Heart left ventricle (tissue), 16 donors: Measurements from ENCODE around the gene SORCS1. TPM values are rescaled to one million over a fixed set of nuclear protein-coding genes. Genes with fewer than 3 reads are reported as not detected.
A peak's percentile ranks its signal among the peaks of the same experiment; 100 is the strongest.

Experiments used
- ATAC-seq, 4 donors: fragments of 200-7000 bp; cut with Tn5 transposase; one replicate each; pipeline ENCODE4 v1.9.1; 2020 to 2022; ENCODE audit warnings: moderate library complexity in 4 of 4, mild to moderate bottlenecking in 3 of 4, moderate number of reproducible peaks in 1 of 4
- DNase-seq, 5 donors: peaks; one replicate each; pipeline ENCODE4 v3.0.0-alpha.2; 2020
- H3K27ac ChIP-seq, 12 donors: fragments of 200-600 bp; sonication (generic) in 4 of 12; one replicate each; pipeline versions ENCODE4 v1.5.0 to v1.8.0; 2016 to 2022; ENCODE audit warnings: mild to moderate bottlenecking in 2 of 12
- H3K27me3 ChIP-seq, 9 donors: fragments of 200-600 bp; sonication (generic) in 2 of 9; one replicate each; pipeline versions ENCODE4 v1.5.1 to v1.8.0; 2016 to 2022; ENCODE audit warnings: mild to moderate bottlenecking in 3 of 9
- H3K36me3 ChIP-seq, 9 donors: fragments of 200-600 bp; sonication (generic) in 2 of 9; one replicate each; pipeline versions ENCODE4 v1.5.0 to v1.8.0; 2018 to 2022; ENCODE audit warnings: mild to moderate bottlenecking in 2 of 9
- H3K4me1 ChIP-seq, 12 donors: fragments of 200-600 bp; sonication (generic) in 4 of 12; one replicate each; pipeline versions ENCODE4 v1.5.0 to v1.8.0; 2016 to 2022; ENCODE audit warnings: mild to moderate bottlenecking in 3 of 12
- H3K4me3 ChIP-seq, 12 donors: fragments of 200-600 bp; sonication (generic) in 4 of 12; one replicate each; pipeline versions ENCODE4 v1.5.0 to v1.8.0; 2017 to 2022; ENCODE audit warnings: mild to moderate bottlenecking in 9 of 12, moderate library complexity in 4 of 12
- H3K9me3 ChIP-seq, 12 donors: fragments of 200-600 bp; sonication (generic) in 4 of 12; one replicate each; pipeline versions ENCODE4 v1.5.0 to v1.8.0; 2016 to 2022; ENCODE audit warnings: mild to moderate bottlenecking in 1 of 12
- POLR2A ChIP-seq, 2 donors: fragments of 450-650 bp; IDR thresholded peaks; one replicate each; pipeline ENCODE4 v1.6.1; 2017; ENCODE audit warnings: antibody characterized with exemption in 2 of 2, mild to moderate bottlenecking in 2 of 2, moderate library complexity in 2 of 2
- WGBS, 4 donors: extraction: QIAGEN DNeasy Blood & Tissue Kit in 2 of 4; methylation state at CpG; one replicate each; pipeline versions ENCODE4 v1.1.5 to v1.1.7; 2013 to 2018; 5-methylcytosine and 5-hydroxymethylcytosine counted together
- intact Hi-C, 10 donors: fragments of 100-400 bp; cut with DNase I; formaldehyde crosslinking; loops; one replicate each; pipeline versions ENCODE4 v1.11.1 to v1.14.2; 2022
- polyA plus RNA-seq, 2 donors: library from polyadenylated mRNA; stranded (reverse); fragments of 200-250 nt; gene quantifications; one replicate each; pipeline ENCODE4 v1.2.3, GENCODE V29; 2013
- total RNA-seq, 9 donors: library from RNA; depleted of rRNA in 2 of 9; stranded (reverse); fragments of >200 nt in 2 of 9; fragmentation: NEBNext Ultra II Directional in 3 of 9; extraction: Animal tissue kit (Norgen Biotek cat#: 25700) in 3 of 9; gene quantifications; one replicate each; pipeline versions ENCODE4 v1.1.0 to v1.2.4, GENCODE V29; 2016 to 2023
- TF ChIP-seq, protein P1 (sequence below), 12 donors: fragments of 200-600 bp; sonication (generic) in 4 of 12; IDR thresholded peaks; one replicate each; pipeline versions ENCODE4 v1.5.0 to v1.8.0; 2018 to 2022; ENCODE audit warnings: antibody characterized with exemption in 12 of 12, mild to moderate bottlenecking in 5 of 12
- donor health status: ischemic (EF 13 %, LVEDD 7.1; RV severe dilation, severe dysfunction).
- donor health status: healthy with polysubstance abuse.
- donor health status: DM: no; HTN: yes; CAD: no.
- donor health status: DM: no; HTN: no; CAD: no.
- donor health status: ischemic (EF 25% LVEDD 6.9; RV normal size, moderate dysfunction).
- donor health status: ischemic (EF 25% LVEDD 5.7; RV mildly dilated, moderate dysfunction).
- donor health status: healthy.
- donor health status: DM: yes; HTN: yes; CAD: no.
- donor health status: ischemic (EF 35%, LVEDD 5.7; RV mildly dilated, moderate dysfunction).
- donor health status: nonischemic (EF 11% LVEDD 7.7; RV severe dilation, severe dysfunction).
- donor health status: DM: yes; HTN: yes; CAD: no.
- donor health status: PGD.
- donor health status: ischemic (EF 29% LVEDD 5.4; RV normal size, mild dysfunction).
- donor health status: nonischemic (EF 23%, LVEDD 6.1; RV moderate dilation, normal function).

Gene SORCS1
- total and polyA plus RNA-seq, 11 donors = 0.23 to 5.7 (median 1.1) TPM

- H3K36me3 ChIP-seq = no peaks in the 10 kb centered on the region
- H3K4me3 ChIP-seq = no peak overlapping the region
- no peak for TF ChIP-seq POLR2A (IDR thresholded peaks at IDR 0.05)
- TF ChIP-seq, protein P1, sequence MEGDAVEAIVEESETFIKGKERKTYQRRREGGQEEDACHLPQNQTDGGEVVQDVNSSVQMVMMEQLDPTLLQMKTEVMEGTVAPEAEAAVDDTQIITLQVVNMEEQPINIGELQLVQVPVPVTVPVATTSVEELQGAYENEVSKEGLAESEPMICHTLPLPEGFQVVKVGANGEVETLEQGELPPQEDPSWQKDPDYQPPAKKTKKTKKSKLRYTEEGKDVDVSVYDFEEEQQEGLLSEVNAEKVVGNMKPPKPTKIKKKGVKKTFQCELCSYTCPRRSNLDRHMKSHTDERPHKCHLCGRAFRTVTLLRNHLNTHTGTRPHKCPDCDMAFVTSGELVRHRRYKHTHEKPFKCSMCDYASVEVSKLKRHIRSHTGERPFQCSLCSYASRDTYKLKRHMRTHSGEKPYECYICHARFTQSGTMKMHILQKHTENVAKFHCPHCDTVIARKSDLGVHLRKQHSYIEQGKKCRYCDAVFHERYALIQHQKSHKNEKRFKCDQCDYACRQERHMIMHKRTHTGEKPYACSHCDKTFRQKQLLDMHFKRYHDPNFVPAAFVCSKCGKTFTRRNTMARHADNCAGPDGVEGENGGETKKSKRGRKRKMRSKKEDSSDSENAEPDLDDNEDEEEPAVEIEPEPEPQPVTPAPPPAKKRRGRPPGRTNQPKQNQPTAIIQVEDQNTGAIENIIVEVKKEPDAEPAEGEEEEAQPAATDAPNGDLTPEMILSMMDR (IDR thresholded peaks at IDR 0.05) = no peak
- H3K27ac ChIP-seq = no peak overlapping the region
- intact Hi-C loops = no loop called here
- H3K27me3 ChIP-seq = no peaks in the 10 kb centered on the region
- DNase-seq (no peak), ATAC-seq (no peak)
- peaks cover 0 to 17% (median 0%) of the 10 kb centered on the region in 12 donors for H3K9me3 ChIP-seq
- no peaks in the 10 kb centered on the region for H3K4me1 ChIP-seq
Measured at GRCh38 chr10:107118866-107119265, 45.6 kb downstream of the SORCS1 start.

DNA sequence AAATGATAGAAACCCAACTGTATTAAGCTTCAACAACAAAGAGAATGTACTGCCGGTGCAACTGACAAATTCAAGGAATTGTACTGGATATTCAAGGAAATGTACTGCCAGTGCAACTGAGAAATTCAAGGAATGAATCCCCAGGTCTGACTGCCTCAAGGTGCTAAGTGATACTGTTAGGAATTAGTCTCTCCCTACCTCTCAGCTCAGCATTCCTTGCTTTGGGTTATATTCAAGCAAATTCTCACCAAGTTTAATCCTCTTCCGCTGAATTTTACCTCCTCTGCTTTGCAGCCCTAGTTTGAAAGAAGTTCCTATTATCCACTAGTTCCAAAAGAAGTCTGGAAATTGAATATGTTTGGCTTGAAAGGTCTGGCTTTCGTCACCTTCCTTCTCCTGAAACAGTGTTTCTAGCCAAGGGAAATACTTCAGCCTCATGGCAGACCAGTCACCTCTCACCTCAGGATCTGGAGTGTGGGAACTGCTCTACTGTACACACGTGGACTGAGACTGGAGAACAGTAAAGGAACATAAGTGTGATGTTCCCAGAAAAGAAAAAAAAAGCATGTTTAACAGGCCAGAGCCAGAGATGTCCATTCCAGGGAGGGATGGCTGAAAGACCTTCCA, 60.4 kb downstream of the SORCS1 start:
- no peak overlapping the region for H3K4me3 ChIP-seq
- no peak for DNase-seq
- H3K4me1 ChIP-seq = no peaks in the 10 kb centered on the region
- no peaks in the 10 kb centered on the region for H3K27me3 ChIP-seq
- peaks cover 0 to 11% (median 3%) of the 10 kb centered on the region in 12 donors for H3K9me3 ChIP-seq
- WGBS, 4 donors = 32 to 51% (median 49%) methylated on average over 4 of the region's 4 CpGs
- H3K27ac ChIP-seq = no peak overlapping the region
- H3K36me3 ChIP-seq = no peaks in the 10 kb centered on the region
- TF ChIP-seq POLR2A (IDR thresholded peaks at IDR 0.05) = no peak
- TF ChIP-seq, protein P1 (IDR thresholded peaks at IDR 0.05) = no peak
- intact Hi-C loops = no loop called here
- ATAC-seq = peak in 1 of 4 donors; percentile 50

DNA sequence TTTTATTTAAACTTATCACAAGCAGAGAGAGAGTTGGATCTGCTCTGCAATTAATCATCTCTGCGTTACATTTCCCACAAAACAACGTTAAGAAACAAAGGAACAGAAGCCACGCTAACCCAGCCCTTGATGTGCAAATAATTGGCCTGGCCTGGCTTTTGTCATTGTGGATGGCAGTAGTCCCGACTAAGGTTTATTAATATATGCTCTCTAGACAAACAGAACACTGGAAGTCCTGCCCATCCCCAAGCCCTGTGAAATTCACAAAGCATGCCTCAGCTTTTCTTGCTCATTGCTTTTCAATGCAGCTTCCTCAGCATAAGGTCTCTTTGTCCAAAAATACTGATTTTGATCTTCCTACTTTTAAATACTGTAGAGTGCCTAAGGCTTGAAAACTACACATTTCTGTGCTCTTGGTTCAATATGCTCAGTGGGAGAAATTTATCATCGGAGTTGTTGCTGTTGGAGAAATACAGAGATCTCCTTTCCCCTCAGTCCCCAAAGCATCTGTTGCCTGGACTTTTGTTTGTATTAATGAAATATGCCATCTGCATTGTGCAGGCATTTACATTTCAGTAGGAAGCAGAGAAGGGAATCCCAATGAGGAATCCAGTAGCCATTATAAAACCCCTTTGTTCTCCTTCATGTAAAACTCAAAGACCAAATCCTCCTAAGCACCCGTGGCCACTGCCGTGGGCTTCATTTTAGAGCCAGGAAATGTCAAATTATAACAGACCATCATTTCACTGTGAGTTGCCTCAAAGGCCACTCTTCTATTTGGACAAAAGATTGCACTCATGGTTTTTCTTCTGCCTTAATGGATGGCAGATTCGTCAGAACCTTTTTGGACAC, 61.1 kb downstream of the SORCS1 start:
- 39 to 44% (median 40%) methylated on average over 8 of the region's 8 CpGs for WGBS, 4 donors
- no peak for TF ChIP-seq POLR2A (IDR thresholded peaks at IDR 0.05)
- TF ChIP-seq, protein P1 (IDR thresholded peaks at IDR 0.05) = no peak
- DNase-seq (no peak), ATAC-seq (peak in 3 of 4 donors; percentile 58 to 81 (median 70))
- Histone ChIP-seq H3K27me3 (no peaks in the 10 kb centered on the region), H3K36me3 (no peaks in the 10 kb centered on the region), H3K4me1 (no peaks in the 10 kb centered on the region), H3K27ac (no peak overlapping the region), H3K9me3 (peaks cover 0 to 4% (median 0%) of the 10 kb centered on the region in 12 donors), H3K4me3 (no peak overlapping the region)
- intact Hi-C loops = no loop called here

DNA sequence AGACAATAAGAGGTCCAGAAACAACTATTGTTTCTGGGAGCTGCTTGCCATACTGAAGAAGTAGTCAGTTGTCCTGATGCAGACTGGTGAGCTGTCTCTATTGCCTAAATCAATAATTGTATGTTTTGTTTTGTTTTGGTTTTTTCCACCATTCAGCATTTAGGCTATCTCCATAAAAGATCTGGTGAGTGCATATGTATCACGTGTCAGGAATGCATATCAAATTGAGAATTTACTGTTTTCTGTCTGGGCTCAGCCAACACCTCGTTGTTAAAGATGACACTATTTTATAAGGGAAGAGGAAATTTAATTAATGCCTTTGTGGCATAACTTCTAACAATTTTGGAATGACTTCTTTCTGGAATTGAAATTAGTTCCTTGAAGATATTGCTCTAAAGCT, 66.2 kb downstream of the SORCS1 start:
- WGBS, 4 donors = 55 to 73% (median 61%) methylated on average over 2 of the region's 2 CpGs
- no peak overlapping the region for H3K27ac ChIP-seq
- no peak for DNase-seq

More for the DNA sequence above, 66.2 kb downstream of the SORCS1 start:
- Histone ChIP-seq H3K36me3 (no peaks in the 10 kb centered on the region), H3K4me3 (no peak overlapping the region), H3K4me1 (no peaks in the 10 kb centered on the region), H3K9me3 (no peaks in the 10 kb centered on the region), H3K27me3 (no peaks in the 10 kb centered on the region)
- TF ChIP-seq, protein P1 (IDR thresholded peaks at IDR 0.05) = no peak
- TF ChIP-seq POLR2A (IDR thresholded peaks at IDR 0.05) = no peak
- intact Hi-C loops = no loop called here
- ATAC-seq = no peak
